HepG2 (cell line): ENCODE results near the gene ZNG1A. TPM values are rescaled to one million over a fixed set of nuclear protein-coding genes. Genes with fewer than 3 reads are reported as not detected.
A peak's percentile ranks its signal among the peaks of the same experiment; 100 is the strongest.
"Not testable (repeated sequence)": the region's sequence is repeated elsewhere in the genome, so short reads cannot be mapped to it uniquely, and the experiment has no call there.

Source experiments
- ATAC-seq: fragments of 200-7000 bp; cut with Tn5 transposase; 3 replicates; pipeline ENCODE4 v1.9.1; 2020; ENCODE audit warnings: mild to moderate bottlenecking, moderate library complexity
- BruUV-seq: library from RNA; stranded (reverse); fragments of 400-500 nt; replicated peaks from 2 replicates; lab custom pipeline; 2021; lab: Mats Ljungman, UMichigan
- CTCF ChIA-PET: fragments of 300-600 bp; formaldehyde crosslinking; extraction: SDS; loops from one replicate; lab custom pipeline; 2021; ENCODE audit warnings: low total read pairs, inconsistent platforms, low intra/inter-chr PET ratio; lab: Yijun Ruan, JAX
- POLR2A ChIA-PET: fragments of 350-600 bp; sonication (Branson Sonifier 250); formaldehyde crosslinking; loops from one replicate; lab custom pipeline; 2020; ENCODE audit warnings: antibody characterized with exemption, inconsistent platforms; lab: Yijun Ruan, JAX
- DNase-seq: peaks from one replicate; pipeline ENCODE4 v3.0.0-alpha.2; 2015; ENCODE audit warnings: low spot score
- FAIRE-seq: peaks from 3 replicates; lab custom pipeline; 2011; peaks lifted over from hg19 to GRCh38; lab: Jason Lieb, UNC
- H2AFZ ChIP-seq: one replicate; pipeline ENCODE4 v1.6.1; 2011; ENCODE audit warnings: low read length, inconsistent platforms
- H3K27ac ChIP-seq: fragments of 300-600 bp; 3 replicates; pipeline ENCODE4 v1.8.0; 2011; ENCODE audit warnings: mixed run types, mild to moderate bottlenecking, mixed read lengths, low read length, inconsistent platforms; ENCODE audit not compliant: insufficient read depth; ENCODE audit errors: extremely low read length
- H3K27me3 ChIP-seq, 2 experiments: fragments of 200-600 bp in 1 of 2; 2 replicates in 1 of 2; 3 replicates in 1 of 2; pipeline versions ENCODE4 v1.6.0 to v1.8.0; 2011; ENCODE audit warnings: low read length in 2 of 2, mild to moderate bottlenecking in 2 of 2, moderate library complexity in 2 of 2, inconsistent platforms in 1 of 2; ENCODE audit not compliant: insufficient read depth in 2 of 2, control insufficient read depth in 1 of 2
- H3K36me3 ChIP-seq, 2 experiments: fragments of 200-600 bp in 1 of 2; replicated peaks in 1 of 2; 2 replicates in 1 of 2; 3 replicates in 1 of 2; pipeline versions ENCODE4 v1.5.1 to v1.8.0; 2011; ENCODE audit warnings: low read length in 2 of 2, inconsistent platforms in 1 of 2; ENCODE audit not compliant: insufficient read depth in 2 of 2, control insufficient read depth in 1 of 2
- H3K4me1 ChIP-seq: 2 replicates; pipeline ENCODE4 v1.5.1; 2012; ENCODE audit warnings: low read length, inconsistent platforms; ENCODE audit not compliant: insufficient read depth
- H3K4me2 ChIP-seq: 2 replicates; pipeline ENCODE4 v1.6.0; 2011; ENCODE audit warnings: low read depth, low read length, inconsistent platforms
- H3K4me3 ChIP-seq, 3 experiments: fragments of 200-600 bp in 1 of 3; sonication (generic), shearing (Covaris generic) in 1 of 3; replicated peaks in 1 of 3; 2 replicates each; pipeline ENCODE4 v1.5.1; 2011 to 2016; ENCODE audit warnings: low read length in 3 of 3, inconsistent platforms in 2 of 3, low read depth in 2 of 3, mild to moderate bottlenecking in 2 of 3, control low read depth in 1 of 3, mixed read lengths in 1 of 3; ENCODE audit not compliant: insufficient read depth in 1 of 3
- H3K79me2 ChIP-seq: one replicate; pipeline ENCODE4 v1.6.1; 2011; ENCODE audit warnings: low read length, inconsistent platforms; ENCODE audit not compliant: insufficient read depth
- H3K9ac ChIP-seq: 2 replicates; pipeline ENCODE4 v1.6.0; 2011; ENCODE audit warnings: mild to moderate bottlenecking, low read depth, low read length, inconsistent platforms; ENCODE audit not compliant: insufficient read depth
- H3K9me3 ChIP-seq: 2 replicates; pipeline ENCODE4 v1.5.1; 2012; ENCODE audit warnings: mild to moderate bottlenecking, low read length
- H4K20me1 ChIP-seq: 2 replicates; pipeline ENCODE4 v1.6.0; 2011; ENCODE audit warnings: inconsistent platforms, mild to moderate bottlenecking, low read length, moderate library complexity; ENCODE audit not compliant: insufficient read depth
- KDM5A ChIP-seq: fragments of 200-600 bp; sonication (generic); IDR thresholded peaks from 2 replicates; pipeline ENCODE4 v1.7.0; 2018; ENCODE audit warnings: antibody characterized with exemption, mild to moderate bottlenecking, low read length, borderline replicate concordance
- WGBS: methylation state at CpG from one replicate; pipeline ENCODE4 v1.1.6; 2017; ENCODE audit warnings: low lambda C conversion rate; 5-methylcytosine and 5-hydroxymethylcytosine counted together
- in situ Hi-C: cut with HindIII; loops from 2 replicates; pipeline ENCODE4 v1.10.0; 2017; ENCODE audit warnings: low pct_unique_long_range_greater_than_20kb; ENCODE audit not compliant: extremely low pct_ligation_motif_present
- intact Hi-C: fragments of 100-400 bp; cut with micrococcal nuclease; formaldehyde crosslinking; loops from one replicate; pipeline ENCODE4 v1.10.0; 2022; ENCODE audit not compliant: unreplicated experiment
- polyA plus RNA-seq, 8 experiments: library from polyadenylated mRNA; depleted of rRNA in 3 of 8; stranded (reverse) in 7 of 8; unstranded in 1 of 8; fragments of >200 nt; fragmentation: Illumina TruSeq in 4 of 8; extraction: Trizol in 4 of 8; gene quantifications; 2 replicates each; pipeline versions ENCODE4 v1.2.1 to v1.2.3, GENCODE V29; 2011 to 2016; ENCODE audit warnings: low read depth in 4 of 8, missing spikeins in 1 of 8, mixed read lengths in 1 of 8; ENCODE audit not compliant: insufficient read depth in 1 of 8
- total RNA-seq, 5 experiments: library from RNA; depleted of rRNA; stranded (reverse); fragments of >200 nt; fragmentation: Illumina TruSeq; extraction: Trizol; gene quantifications; 2 replicates each; pipeline ENCODE4 v1.2.3, GENCODE V29; 2016; ENCODE audit warnings: low read depth in 1 of 5

Gene ZNG1A
- total and polyA plus RNA-seq, 2 of the 13 experiments (the other 11 are each of a cell fraction or from before 2014, with no cell fraction given) = 28.6 to 90.6 TPM

- H3K79me2 ChIP-seq, H3K36me3 ChIP-seq, H3K27me3 ChIP-seq, H3K4me1 ChIP-seq, H4K20me1 ChIP-seq, POLR2A ChIA-PET, FAIRE-seq, H3K9me3 ChIP-seq, in situ Hi-C loops, H2AFZ ChIP-seq, DNase-seq, ATAC-seq, CTCF ChIA-PET: not testable (repeated sequence)
- Histone ChIP-seq H3K9ac (peak overlapping the region; percentile 56), H3K27ac (peak overlapping the region; percentile 40), H3K4me2 (peak overlapping the region; percentile 51; the same call in 1 of the 2 replicates), H3K4me3 (peak overlapping the region; percentile 37 to 67 (median 65); a peak in 5 of 6 replicates)
- intact Hi-C loops = loop anchor here (5.0 kb wide), 2 partner anchors 39 to 129 kb away; no protein-coding TSS in a partner anchor
- BruUV-seq = TSS peak; percentile 75
- 2% methylated on average over 17 of the region's 23 CpGs for WGBS
- TF ChIP-seq KDM5A = peak; percentile 22; the same call in 1 of the 2 replicates
These were observed 573 bp downstream of the ZNG1A start for GRCh38 chr9:178140-178825.

GRCh38 chr9:169757-170156 lies 9.1 kb downstream of the ZNG1A start:
- H3K4me2 ChIP-seq, in situ Hi-C loops: not testable (repeated sequence)

GRCh38 chr9:159871-160270 lies 19.0 kb downstream of the ZNG1A start:
- H4K20me1 ChIP-seq, H3K79me2 ChIP-seq, H2AFZ ChIP-seq, POLR2A ChIA-PET, intact Hi-C loops, CTCF ChIA-PET, H3K27ac ChIP-seq, H3K9ac ChIP-seq, H3K4me2 ChIP-seq, ATAC-seq, H3K9me3 ChIP-seq, H3K36me3 ChIP-seq, DNase-seq, H3K4me1 ChIP-seq, BruUV-seq, H3K4me3 ChIP-seq, in situ Hi-C loops, FAIRE-seq, H3K27me3 ChIP-seq: not testable (repeated sequence)
- WGBS = 57% methylated on average over 1 of the region's 1 CpG

More at GRCh38 chr9:169757-170156, 9.1 kb downstream of the ZNG1A start:
- CTCF ChIA-PET, H3K4me3 ChIP-seq, ATAC-seq, H3K4me1 ChIP-seq, H4K20me1 ChIP-seq, H3K36me3 ChIP-seq, BruUV-seq, H2AFZ ChIP-seq, H3K9ac ChIP-seq, H3K27me3 ChIP-seq, intact Hi-C loops, POLR2A ChIA-PET, H3K9me3 ChIP-seq, H3K27ac ChIP-seq, FAIRE-seq, DNase-seq, H3K79me2 ChIP-seq: not testable (repeated sequence)
- WGBS = no CpG with 5 or more reads among the region's 3 CpGs

GRCh38 chr9:151173-151572 lies 27.7 kb downstream of the ZNG1A start:
- H3K9me3 ChIP-seq, ATAC-seq, H3K9ac ChIP-seq, in situ Hi-C loops, H4K20me1 ChIP-seq, H3K27me3 ChIP-seq, H3K27ac ChIP-seq, H3K79me2 ChIP-seq, DNase-seq, H3K4me2 ChIP-seq, POLR2A ChIA-PET, BruUV-seq, CTCF ChIA-PET, intact Hi-C loops, FAIRE-seq, H2AFZ ChIP-seq, H3K4me3 ChIP-seq, H3K4me1 ChIP-seq, H3K36me3 ChIP-seq: not testable (repeated sequence)
